Measurements from ENCODE around the gene MAD1L1.

The MAD1L1 gene

DNA sequence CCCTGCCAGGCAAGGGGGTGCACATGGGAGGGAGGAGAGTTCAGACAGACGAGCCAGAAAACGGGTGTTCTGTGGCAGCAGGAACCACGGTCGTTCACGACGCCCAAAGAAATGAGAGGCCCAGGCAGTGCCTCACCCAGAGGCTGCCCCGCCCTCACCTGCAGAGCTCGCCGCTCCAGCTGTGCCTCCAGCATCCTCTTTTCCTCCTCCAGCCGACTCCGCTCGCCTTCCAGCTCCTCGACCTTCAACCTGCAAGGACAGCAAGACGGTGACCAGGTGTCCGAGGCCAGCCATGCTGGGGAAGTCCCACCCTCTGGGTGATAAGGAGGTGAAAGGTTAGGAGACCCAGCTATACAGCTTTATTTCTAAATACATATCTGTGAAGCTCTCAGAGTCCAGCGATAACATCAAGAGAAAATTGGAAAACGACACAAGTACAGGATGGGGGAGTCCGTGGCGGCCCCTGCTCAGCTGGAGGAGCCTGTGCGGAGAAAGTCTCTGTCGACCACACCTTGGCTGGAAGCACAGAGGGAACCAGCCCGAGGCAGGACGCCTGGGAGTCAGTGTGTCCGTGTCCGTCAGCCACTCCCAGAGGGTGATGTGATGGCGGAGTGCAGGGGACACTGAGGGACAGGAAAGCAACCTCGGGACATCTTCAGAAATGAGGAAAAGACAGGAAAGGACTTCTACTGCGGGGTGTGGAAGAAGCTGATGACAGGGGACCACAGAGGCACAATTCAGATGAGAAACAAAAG lies 275.1 kb downstream of the MAD1L1 start:
- ChIA-PET CTCF (no interaction called here), POLR2A (no interaction called here)
- H3K4me3 ChIP-seq (ENCODE audit: control insufficient read depth in 1 of 7, extremely low read depth in 1 of 7, insufficient read depth in 4 of 7, low read depth in 2 of 7, low read length in 6 of 7): no peak overlapping the region
- H3K4me1 ChIP-seq (ENCODE audit: control extremely low read depth in 1 of 4, control insufficient read depth in 4 of 4, insufficient read depth in 4 of 4, low read length in 3 of 4): no peaks in the 10 kb centered on the region
- H3K27ac ChIP-seq (ENCODE audit: insufficient read depth in 1 of 2, low read depth in 1 of 2, low read length in 2 of 2, poor library complexity in 1 of 2, severe bottlenecking in 2 of 2): no peak overlapping the region
- H3K36me3 ChIP-seq (ENCODE audit: control insufficient read depth in 4 of 4, insufficient read depth in 4 of 4, low read length in 3 of 4): peaks cover 2 to 23% (median 9%) of the 10 kb centered on the region in 4 experiments
- no peaks in the 10 kb centered on the region for H3K27me3 ChIP-seq (replicated peaks in 2 of 5; ENCODE audit: control insufficient read depth in 4 of 5, insufficient read depth in 5 of 5, low read length in 4 of 5)
- no peak for DNase-seq
- 98% methylated on average over 20 of the region's 28 CpGs for whole genome bisulfite sequencing (ENCODE audit: insufficient coverage)
- peaks cover 0 to 8% (median 5%) of the 10 kb centered on the region in 5 experiments for H3K9me3 ChIP-seq (ENCODE audit: control extremely low read depth in 1 of 5, control insufficient read depth in 4 of 5, insufficient read depth in 2 of 5, low read depth in 1 of 5, low read length in 4 of 5)

DNA sequence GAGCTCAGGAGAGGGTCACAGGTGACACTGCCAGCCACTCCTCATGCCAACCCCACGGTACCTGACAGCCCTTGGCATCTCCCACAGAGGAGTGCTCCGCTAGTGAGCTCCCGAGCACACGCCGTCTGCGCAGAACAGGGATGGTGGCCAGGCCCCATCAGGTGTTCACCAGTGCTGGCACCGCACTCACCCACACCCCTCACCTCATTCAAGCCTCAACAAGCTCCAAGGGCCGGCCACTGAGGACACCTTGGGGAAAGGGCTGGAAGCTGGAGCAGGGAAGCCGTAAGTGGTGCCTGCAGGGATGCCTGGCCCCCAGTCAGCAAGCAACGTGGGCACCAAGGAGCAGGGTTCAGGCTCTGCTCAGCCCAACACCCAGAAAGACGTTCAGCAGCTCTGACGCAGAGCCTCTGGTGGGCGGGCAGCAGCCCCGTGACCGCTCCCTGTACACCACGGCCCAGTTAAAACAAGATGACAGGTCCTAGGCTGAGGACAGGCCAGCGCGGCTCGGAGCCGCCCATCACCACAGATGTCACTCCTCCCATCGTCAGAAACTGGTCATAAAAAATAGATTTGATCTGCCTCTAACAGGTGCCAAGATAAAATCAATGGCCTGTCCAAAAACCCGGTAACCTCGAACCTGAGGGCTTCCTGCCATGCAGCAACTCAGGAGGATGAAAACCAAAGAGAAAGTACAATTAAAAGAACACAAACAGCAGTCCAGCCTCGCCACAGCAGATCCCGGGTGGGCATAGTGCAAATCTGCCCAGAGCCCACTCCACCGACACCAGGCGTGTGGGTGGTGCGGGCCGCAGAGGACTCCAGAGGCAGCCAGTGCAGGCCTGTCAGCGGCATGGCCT lies 275.9 kb downstream of the MAD1L1 start:
- Histone ChIP-seq H3K36me3 (ENCODE audit: control insufficient read depth in 4 of 4, insufficient read depth in 4 of 4, low read length in 3 of 4) (peaks cover 0 to 22% (median 8%) of the 10 kb centered on the region in 4 experiments), H3K27ac (ENCODE audit: insufficient read depth in 1 of 2, low read depth in 1 of 2, low read length in 2 of 2, poor library complexity in 1 of 2, severe bottlenecking in 2 of 2) (no peak overlapping the region), H3K4me3 (ENCODE audit: control insufficient read depth in 1 of 7, extremely low read depth in 1 of 7, insufficient read depth in 4 of 7, low read depth in 2 of 7, low read length in 6 of 7) (no peak overlapping the region), H3K9me3 (ENCODE audit: control extremely low read depth in 1 of 5, control insufficient read depth in 4 of 5, insufficient read depth in 2 of 5, low read depth in 1 of 5, low read length in 4 of 5) (peaks cover 0 to 7% (median 4%) of the 10 kb centered on the region in 5 experiments), H3K4me1 (ENCODE audit: control extremely low read depth in 1 of 4, control insufficient read depth in 4 of 4, insufficient read depth in 4 of 4, low read length in 3 of 4) (no peaks in the 10 kb centered on the region), H3K27me3 (replicated peaks in 2 of 5; ENCODE audit: control insufficient read depth in 4 of 5, insufficient read depth in 5 of 5, low read length in 4 of 5) (no peaks in the 10 kb centered on the region)
- 93% methylated on average over 24 of the region's 30 CpGs for WGBS (ENCODE audit: insufficient coverage)
- no peak for DNase-seq
- ChIA-PET POLR2A (interaction anchor here (0.6 kb wide), 1 partner anchor 40 kb away, joined by 3 read pairs; no protein-coding TSS in a partner anchor), CTCF (interaction anchor here (0.8 kb wide), 1 partner anchor 20 kb away, joined by 3 read pairs; no protein-coding TSS in a partner anchor)

DNA sequence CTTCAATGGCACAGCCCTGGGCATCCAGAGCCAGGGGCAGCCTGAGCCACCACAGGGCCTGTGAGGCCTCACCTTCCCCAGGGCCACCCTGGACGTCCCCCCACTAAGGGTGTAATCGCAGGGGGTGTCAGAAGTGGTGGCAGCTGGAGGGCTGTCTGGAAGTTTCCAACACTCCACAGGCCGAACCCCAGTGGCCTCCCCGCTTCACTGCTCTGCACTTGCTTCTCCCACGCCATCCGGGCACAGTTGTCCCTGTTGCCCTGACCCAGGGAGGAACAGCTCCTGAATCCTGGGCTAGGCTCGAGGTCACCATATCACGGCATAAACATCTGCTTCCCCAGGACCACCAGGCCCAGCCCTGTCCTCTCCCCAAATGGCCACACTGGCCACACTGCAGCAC lies 276.6 kb downstream of the MAD1L1 start:
- WGBS (ENCODE audit: insufficient coverage): 97% methylated on average over 8 of the region's 8 CpGs
- ChIA-PET CTCF (interaction anchor here (0.8 kb wide), 1 partner anchor 21 kb away, joined by 3 read pairs; no protein-coding TSS in a partner anchor), POLR2A (interaction anchor here (0.6 kb wide), 1 partner anchor 41 kb away, joined by 3 read pairs; no protein-coding TSS in a partner anchor)
- no peak overlapping the region for H3K27ac ChIP-seq (ENCODE audit: insufficient read depth in 1 of 2, low read depth in 1 of 2, low read length in 2 of 2, poor library complexity in 1 of 2, severe bottlenecking in 2 of 2)
- peaks cover 0 to 6% (median 6%) of the 10 kb centered on the region in 4 experiments for H3K4me1 ChIP-seq (ENCODE audit: control extremely low read depth in 1 of 4, control insufficient read depth in 4 of 4, insufficient read depth in 4 of 4, low read length in 3 of 4)
- no peak overlapping the region for H3K4me3 ChIP-seq (ENCODE audit: control insufficient read depth in 1 of 7, extremely low read depth in 1 of 7, insufficient read depth in 4 of 7, low read depth in 2 of 7, low read length in 6 of 7)
- no peak for DNase-seq
- no peaks in the 10 kb centered on the region for H3K27me3 ChIP-seq (replicated peaks in 2 of 5; ENCODE audit: control insufficient read depth in 4 of 5, insufficient read depth in 5 of 5, low read length in 4 of 5)
- peaks cover 0 to 19% (median 6%) of the 10 kb centered on the region in 4 experiments for H3K36me3 ChIP-seq (ENCODE audit: control insufficient read depth in 4 of 4, insufficient read depth in 4 of 4, low read length in 3 of 4)
- H3K9me3 ChIP-seq (ENCODE audit: control extremely low read depth in 1 of 5, control insufficient read depth in 4 of 5, insufficient read depth in 2 of 5, low read depth in 1 of 5, low read length in 4 of 5): peaks cover 0 to 4% (median 2%) of the 10 kb centered on the region in 5 experiments

DNA sequence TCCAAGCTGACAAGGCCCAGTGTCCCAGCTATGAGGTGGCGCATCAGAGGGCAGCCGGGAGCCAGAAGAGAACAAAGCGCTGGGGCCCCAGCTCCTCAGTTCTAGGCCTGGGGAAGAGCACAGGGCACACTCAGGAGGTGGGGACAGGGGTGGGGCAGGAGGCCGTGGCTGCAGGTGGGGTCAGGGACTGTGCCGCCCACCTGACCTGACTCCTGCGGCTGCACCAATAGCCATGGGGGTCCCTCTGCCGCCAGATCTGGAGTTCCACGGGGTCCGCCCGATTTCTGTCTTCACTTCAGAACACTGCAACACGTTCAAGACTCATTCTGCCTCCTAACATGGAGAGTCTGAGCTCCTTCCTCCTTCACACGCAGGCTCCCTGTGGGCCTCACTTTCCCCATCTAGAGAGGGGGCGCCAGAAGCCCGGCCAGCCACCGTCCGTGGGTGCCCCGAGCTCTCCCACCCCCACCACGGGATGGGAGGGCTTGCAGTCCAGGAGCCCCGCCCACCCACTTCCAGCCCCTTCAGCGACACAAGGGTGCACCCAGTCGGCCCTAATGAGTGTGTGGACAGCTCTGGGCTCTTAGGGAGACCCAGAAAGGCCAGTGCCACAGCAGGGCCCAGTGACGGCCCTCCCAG lies 278.3 kb downstream of the MAD1L1 start:
- 94% methylated on average over 20 of the region's 22 CpGs for WGBS (ENCODE audit: insufficient coverage)
- H3K27me3 ChIP-seq (replicated peaks in 2 of 5; ENCODE audit: control insufficient read depth in 4 of 5, insufficient read depth in 5 of 5, low read length in 4 of 5): no peaks in the 10 kb centered on the region
- H3K36me3 ChIP-seq (ENCODE audit: control insufficient read depth in 4 of 4, insufficient read depth in 4 of 4, low read length in 3 of 4): peaks cover 0 to 23% (median 6%) of the 10 kb centered on the region in 4 experiments
- H3K9me3 ChIP-seq (ENCODE audit: control extremely low read depth in 1 of 5, control insufficient read depth in 4 of 5, insufficient read depth in 2 of 5, low read depth in 1 of 5, low read length in 4 of 5): peaks cover 0 to 2% (median 0%) of the 10 kb centered on the region in 5 experiments
- POLR2A ChIA-PET: no interaction called here
- peaks cover 0 to 14% (median 11%) of the 10 kb centered on the region in 4 experiments for H3K4me1 ChIP-seq (ENCODE audit: control extremely low read depth in 1 of 4, control insufficient read depth in 4 of 4, insufficient read depth in 4 of 4, low read length in 3 of 4)
- no peak for DNase-seq
- H3K4me3 ChIP-seq (ENCODE audit: control insufficient read depth in 1 of 7, extremely low read depth in 1 of 7, insufficient read depth in 4 of 7, low read depth in 2 of 7, low read length in 6 of 7): no peak overlapping the region
- H3K27ac ChIP-seq (ENCODE audit: insufficient read depth in 1 of 2, low read depth in 1 of 2, low read length in 2 of 2, poor library complexity in 1 of 2, severe bottlenecking in 2 of 2): no peak overlapping the region
- CTCF ChIA-PET: no interaction called here

DNA sequence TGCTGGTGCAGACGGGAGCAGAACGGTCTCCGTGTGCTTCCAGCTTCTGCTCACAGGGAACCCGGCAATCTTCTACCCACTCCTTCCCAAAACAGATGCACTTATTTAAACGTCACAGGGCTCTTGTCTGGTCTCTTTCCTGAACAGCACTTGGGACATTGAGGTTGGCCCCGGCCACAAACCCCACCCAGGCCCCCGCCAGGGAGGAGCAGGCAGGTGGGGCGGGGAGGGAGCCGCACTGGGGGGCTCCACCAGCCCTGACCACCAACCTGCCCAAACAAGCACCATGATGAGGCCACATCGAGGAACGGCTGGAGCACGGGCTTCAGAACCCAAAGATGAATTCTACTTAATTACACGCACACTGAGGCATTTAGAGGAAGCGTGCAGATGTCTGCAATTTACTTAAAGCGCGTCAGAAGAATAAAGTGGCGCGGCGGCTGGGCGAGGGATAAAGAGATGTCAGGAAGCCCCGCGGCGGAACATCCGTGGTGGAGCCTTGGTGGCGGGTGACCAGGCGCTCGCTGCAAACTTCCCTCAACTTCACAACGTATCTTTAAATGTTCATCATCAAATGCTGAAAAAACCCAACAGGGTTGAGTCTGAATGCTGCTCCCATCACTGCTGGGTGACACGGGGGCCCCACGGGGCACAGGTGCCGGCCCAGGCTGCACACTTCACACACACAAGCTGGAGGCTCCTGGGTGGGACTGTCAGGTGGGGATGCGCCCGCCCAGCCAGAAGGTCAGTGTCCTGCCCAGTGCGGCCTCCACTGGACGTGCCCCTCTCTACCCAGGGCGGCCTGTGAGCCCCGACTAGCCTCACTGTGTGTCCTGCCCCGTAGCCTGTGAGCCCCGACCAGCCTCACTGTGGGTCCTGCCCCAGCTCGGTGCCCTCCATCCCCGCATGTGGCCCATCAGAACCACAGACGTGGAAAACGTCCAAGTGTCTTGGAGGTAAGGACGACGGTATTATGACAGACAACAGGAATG lies 279.2 kb downstream of the MAD1L1 start:
- 97% methylated on average over 36 of the region's 45 CpGs for WGBS (ENCODE audit: insufficient coverage)
- Histone ChIP-seq H3K4me1 (ENCODE audit: control extremely low read depth in 1 of 4, control insufficient read depth in 4 of 4, insufficient read depth in 4 of 4, low read length in 3 of 4) (peaks cover 0 to 16% (median 12%) of the 10 kb centered on the region in 4 experiments), H3K27ac (ENCODE audit: insufficient read depth in 1 of 2, low read depth in 1 of 2, low read length in 2 of 2, poor library complexity in 1 of 2, severe bottlenecking in 2 of 2) (no peak overlapping the region), H3K27me3 (replicated peaks in 2 of 5; ENCODE audit: control insufficient read depth in 4 of 5, insufficient read depth in 5 of 5, low read length in 4 of 5) (no peaks in the 10 kb centered on the region), H3K9me3 (ENCODE audit: control extremely low read depth in 1 of 5, control insufficient read depth in 4 of 5, insufficient read depth in 2 of 5, low read depth in 1 of 5, low read length in 4 of 5) (peaks cover 0 to under 1% (median 0%) of the 10 kb centered on the region in 5 experiments), H3K36me3 (ENCODE audit: control insufficient read depth in 4 of 4, insufficient read depth in 4 of 4, low read length in 3 of 4) (peaks cover 0 to 23% (median 6%) of the 10 kb centered on the region in 4 experiments), H3K4me3 (ENCODE audit: control insufficient read depth in 1 of 7, extremely low read depth in 1 of 7, insufficient read depth in 4 of 7, low read depth in 2 of 7, low read length in 6 of 7) (no peak overlapping the region)
- DNase-seq: no peak
- CTCF ChIA-PET: no interaction called here
- POLR2A ChIA-PET: no interaction called here

DNA sequence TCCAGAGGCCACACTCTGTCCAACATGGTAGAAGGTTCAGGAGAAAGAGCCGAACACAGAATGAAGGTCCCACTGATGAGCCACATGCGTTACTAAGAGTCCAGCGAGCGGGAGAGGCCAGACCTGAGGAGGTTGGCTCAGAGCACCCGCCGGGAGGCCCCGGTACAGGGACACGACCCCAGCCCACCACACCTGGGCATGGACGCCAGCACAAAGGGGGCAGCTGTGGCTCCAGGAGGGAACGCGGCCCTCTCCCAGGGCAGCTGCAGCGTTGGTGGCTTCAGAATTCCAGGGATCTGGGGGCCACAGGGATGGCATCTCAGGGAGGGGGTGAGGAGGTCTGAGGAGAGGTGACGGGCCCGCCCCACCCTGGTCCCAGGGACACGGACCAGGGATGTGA lies 280.0 kb downstream of the MAD1L1 start:
- no peak overlapping the region for H3K4me3 ChIP-seq (ENCODE audit: control insufficient read depth in 1 of 7, extremely low read depth in 1 of 7, insufficient read depth in 4 of 7, low read depth in 2 of 7, low read length in 6 of 7)
- ChIA-PET POLR2A (no interaction called here), CTCF (no interaction called here)
- 95% methylated on average over 14 of the region's 15 CpGs for WGBS (ENCODE audit: insufficient coverage)
- H3K27ac ChIP-seq (ENCODE audit: insufficient read depth in 1 of 2, low read depth in 1 of 2, low read length in 2 of 2, poor library complexity in 1 of 2, severe bottlenecking in 2 of 2): no peak overlapping the region
- no peak for DNase-seq
- H3K36me3 ChIP-seq (ENCODE audit: control insufficient read depth in 4 of 4, insufficient read depth in 4 of 4, low read length in 3 of 4): peaks cover 0 to 24% (median 6%) of the 10 kb centered on the region in 4 experiments
- H3K4me1 ChIP-seq (ENCODE audit: control extremely low read depth in 1 of 4, control insufficient read depth in 4 of 4, insufficient read depth in 4 of 4, low read length in 3 of 4): peaks cover 0 to 16% (median 12%) of the 10 kb centered on the region in 4 experiments
- no peaks in the 10 kb centered on the region for H3K9me3 ChIP-seq (ENCODE audit: control extremely low read depth in 1 of 5, control insufficient read depth in 4 of 5, insufficient read depth in 2 of 5, low read depth in 1 of 5, low read length in 4 of 5)
- H3K27me3 ChIP-seq (replicated peaks in 2 of 5; ENCODE audit: control insufficient read depth in 4 of 5, insufficient read depth in 5 of 5, low read length in 4 of 5): no peaks in the 10 kb centered on the region

All from common myeloid progenitor, CD34-positive (primary cell).